ENCODE data around the gene RELN.
"Not testable (repeated sequence)": the region's sequence is repeated elsewhere in the genome, so short reads cannot be mapped to it uniquely, and the experiment has no call there.

The RELN gene

GRCh38 chr7:103787041-103787440, 202.4 kb downstream of the RELN start:
- DNase-seq (ENCODE audit: low read depth): not testable (repeated sequence)

DNA sequence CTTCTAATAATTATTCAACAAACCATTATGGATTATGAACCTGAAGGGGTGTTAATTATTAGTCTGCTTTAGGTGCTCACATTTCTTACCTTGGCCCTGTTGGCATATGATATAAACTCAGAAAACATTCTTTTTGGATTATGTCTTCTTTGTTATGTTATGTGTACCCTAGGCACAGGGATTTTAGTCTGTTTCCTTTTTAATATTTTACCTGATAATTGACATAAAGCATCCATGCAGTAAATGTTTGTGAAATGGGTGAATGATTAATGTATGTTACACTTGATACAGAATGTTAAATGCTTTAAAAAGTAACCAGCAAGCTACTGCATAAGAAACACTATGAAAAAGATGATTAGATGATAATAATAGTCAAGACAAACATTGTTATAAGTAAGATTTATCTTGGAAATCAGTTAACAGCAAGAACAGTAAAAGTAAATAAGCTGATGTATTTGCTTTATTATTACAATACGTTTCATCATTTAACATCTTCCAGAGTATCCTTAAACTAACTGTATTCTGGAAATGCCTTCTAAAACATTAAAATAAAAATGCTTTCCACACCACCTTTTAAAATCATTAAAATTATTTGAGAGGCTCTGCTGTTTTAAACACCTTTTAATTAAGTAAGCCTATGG, 204.7 kb downstream of the RELN start:
- DNase-seq (ENCODE audit: low read depth): no peak

GRCh38 chr7:103781409-103781808, 208.0 kb downstream of the RELN start:
- DNase-seq (ENCODE audit: low read depth): no peak

GRCh38 chr7:103780561-103780960, 208.9 kb downstream of the RELN start:
- not testable (repeated sequence) for DNase-seq (ENCODE audit: low read depth)

- no peak for DNase-seq (ENCODE audit: low read depth)
These were observed 212.0 kb downstream of the RELN start for GRCh38 chr7:103777440-103777839.

- no peak for DNase-seq (ENCODE audit: low read depth)
These were observed 215.7 kb downstream of the RELN start for GRCh38 chr7:103773726-103774125.

- DNase-seq (ENCODE audit: low read depth): no peak
These were observed 217.2 kb downstream of the RELN start for GRCh38 chr7:103772171-103772773.

- no peak for DNase-seq (ENCODE audit: low read depth)
These were observed 218.2 kb downstream of the RELN start for GRCh38 chr7:103771294-103771693.

DNA sequence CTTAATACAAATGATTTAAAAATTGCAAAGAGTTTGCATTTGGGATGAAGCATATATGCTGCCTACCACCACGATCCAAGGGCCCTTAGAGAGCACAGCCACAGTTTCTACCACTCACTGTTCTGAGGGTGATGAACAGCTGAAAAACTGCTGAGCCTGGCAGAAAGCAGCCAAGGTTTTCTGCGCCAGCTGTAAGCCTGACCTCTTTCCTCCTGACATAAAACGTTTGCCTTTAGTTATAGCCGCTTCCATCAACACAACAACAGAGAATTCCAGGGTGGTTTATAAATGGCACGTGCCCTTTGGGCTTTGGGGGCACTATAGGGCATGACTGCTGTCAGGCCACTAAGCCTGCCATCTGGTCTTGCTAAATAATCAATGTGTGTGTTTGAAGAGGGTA, 222.8 kb downstream of the RELN start:
- no peak for DNase-seq (ENCODE audit: low read depth)

- DNase-seq (ENCODE audit: low read depth): no peak
These were observed 223.6 kb downstream of the RELN start for GRCh38 chr7:103765901-103766300.

GRCh38 chr7:103764901-103765300, 224.6 kb downstream of the RELN start:
- DNase-seq (ENCODE audit: low read depth): no peak

DNA sequence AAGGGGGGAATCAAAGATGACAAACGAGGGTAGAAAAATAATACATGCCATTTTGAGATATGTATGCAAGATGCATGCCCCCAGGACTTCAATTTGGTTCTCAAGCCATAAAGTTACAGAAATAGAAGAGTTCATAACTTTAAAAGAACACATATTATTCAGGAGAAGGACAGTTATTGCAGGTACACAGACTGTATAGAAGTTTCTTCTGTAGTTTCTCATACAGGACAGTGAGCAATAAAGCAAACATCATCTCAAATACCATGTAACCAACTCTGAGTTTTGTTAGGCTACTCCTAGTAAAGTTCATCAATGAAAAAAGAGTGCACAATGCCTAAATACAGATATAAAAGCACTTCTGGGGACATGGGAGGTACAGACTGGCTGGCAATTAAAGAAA, 226.6 kb downstream of the RELN start:
- no peak for DNase-seq (ENCODE audit: low read depth)

DNA sequence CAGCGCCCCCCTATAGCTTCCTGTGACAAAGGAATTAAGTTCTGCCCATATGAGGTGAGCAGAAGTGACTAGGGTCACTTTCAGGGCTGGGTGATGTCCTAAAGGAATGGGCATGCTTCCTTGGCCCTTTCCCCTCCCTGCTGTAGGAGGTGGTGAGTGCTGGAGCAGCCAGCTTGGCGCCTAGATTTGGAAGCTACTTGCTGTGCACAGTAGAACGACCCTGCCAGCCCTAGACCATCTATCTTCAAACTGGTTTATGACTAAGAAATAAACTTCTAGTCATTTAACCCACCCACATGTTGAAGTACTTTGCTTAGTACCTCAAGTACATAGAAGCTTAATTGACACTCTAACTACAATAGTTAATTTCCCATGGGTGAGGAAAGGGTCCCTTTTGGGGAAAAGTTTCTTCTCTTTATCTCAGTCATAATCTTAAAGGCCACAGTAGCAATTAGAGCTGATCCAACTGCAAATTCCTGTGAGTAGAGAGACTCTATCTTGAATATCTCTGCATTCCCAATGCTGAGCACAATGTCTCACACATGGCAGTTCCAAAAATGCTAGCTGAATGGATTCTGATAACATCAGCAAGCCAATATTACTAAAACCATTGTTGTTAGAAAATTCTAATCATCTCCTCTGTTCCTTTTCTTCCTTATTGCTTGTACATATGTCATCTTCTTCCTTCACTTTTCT, 227.2 kb downstream of the RELN start:
- no peak for DNase-seq (ENCODE audit: low read depth)

- DNase-seq (ENCODE audit: low read depth): no peak
These were observed 236.5 kb downstream of the RELN start for GRCh38 chr7:103752995-103753394.

DNA sequence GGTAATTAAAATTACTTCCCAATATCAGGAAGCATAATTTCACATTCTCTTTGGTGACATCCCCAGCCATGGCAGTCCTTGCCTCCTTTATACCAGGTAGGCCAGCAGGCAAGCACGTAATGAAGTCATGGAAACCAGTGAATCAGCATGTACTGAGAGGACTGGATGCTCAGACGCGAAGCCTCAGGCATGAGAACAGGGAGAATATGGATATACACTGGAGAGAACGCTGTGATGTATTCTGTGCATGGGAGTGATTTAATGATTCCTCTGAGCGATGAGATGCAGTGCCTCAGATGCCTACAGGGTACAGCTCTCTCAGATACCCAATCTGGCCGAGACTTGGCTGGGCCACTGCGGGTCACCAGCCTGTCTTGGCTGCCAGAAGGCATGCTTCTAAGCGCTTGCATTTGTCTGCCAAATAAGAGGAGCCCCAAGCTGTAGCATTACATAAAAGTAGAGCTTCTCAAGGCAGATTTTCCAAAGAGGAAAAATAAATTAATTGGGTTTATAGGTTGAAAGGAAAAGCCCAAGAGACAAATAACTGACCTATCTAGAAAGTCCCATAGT, 238.1 kb downstream of the RELN start:
- DNase-seq (ENCODE audit: low read depth): no peak

GRCh38 chr7:103748680-103749079, 240.8 kb downstream of the RELN start:
- DNase-seq (ENCODE audit: low read depth): no peak

DNA sequence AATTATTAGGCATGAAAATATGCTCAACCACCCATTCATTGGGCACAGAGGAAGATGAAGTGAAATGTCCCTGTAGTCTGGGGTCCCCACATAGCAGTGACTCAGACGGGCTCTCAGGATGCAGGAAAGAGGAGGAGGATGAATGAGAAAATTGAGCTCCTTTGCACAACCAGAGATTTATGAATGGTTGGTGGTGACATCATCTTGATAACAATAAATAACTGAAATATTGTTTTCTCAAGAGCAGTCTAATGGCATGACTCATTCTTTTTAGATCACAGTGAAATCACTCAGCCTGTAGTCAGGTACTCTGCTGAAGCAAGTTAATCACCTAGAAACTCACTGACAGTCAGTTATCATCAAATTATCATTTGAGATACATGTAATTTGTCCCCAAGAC, 254.1 kb downstream of the RELN start:
- no peak for DNase-seq (ENCODE audit: low read depth)

GRCh38 chr7:103731169-103731568, 258.3 kb downstream of the RELN start:
- no peak for DNase-seq (ENCODE audit: low read depth)

DNA sequence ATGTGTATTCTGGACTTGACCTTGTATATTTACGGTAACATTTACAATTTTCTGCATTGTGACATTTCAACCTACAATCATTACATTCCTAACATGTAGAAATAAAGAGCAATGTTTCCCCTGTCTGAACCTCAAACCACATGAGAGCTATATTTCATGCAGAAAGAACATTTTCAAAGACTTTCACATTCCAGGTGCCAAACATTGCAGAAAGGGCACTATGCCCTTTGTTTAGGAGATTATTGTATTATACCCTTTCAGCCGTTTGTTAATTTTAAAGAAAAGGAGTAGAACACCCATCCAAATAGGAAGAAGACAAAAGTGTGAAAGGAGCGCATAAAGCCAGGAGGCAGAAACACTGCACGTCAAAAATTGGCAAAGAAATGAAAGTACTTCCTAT, 260.4 kb downstream of the RELN start:
- no peak for DNase-seq (ENCODE audit: low read depth)

DNA sequence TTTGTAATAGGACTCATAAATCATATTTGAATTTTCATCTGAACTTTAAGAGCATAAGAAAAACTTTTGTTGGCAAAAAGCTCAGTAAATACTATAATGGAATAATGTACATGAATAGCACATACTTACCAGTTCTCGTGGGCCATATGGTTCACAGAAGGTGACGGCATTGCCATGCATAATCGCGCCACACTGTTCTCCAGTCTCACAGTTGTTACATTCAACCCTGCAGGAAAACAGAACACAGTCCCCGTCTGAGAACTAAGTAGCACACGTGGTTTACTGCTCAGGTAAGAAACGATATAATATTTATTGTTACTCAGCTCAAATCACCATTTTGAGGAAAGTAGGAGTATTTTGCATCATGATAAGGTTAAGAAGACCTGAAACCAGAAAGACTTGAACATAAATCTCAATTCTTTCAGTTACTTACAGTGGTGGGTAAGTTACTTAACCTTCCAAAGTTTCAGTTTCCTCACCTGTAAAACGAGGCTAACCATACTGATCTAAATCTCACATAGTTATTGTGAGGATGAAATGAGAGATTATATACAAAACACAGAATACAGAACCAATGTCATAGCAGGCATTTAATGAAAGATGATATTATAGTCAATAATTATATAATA, 261.4 kb downstream of the RELN start:
- DNase-seq (ENCODE audit: low read depth): no peak

GRCh38 chr7:103719070-103719469, 270.4 kb downstream of the RELN start:
- DNase-seq (ENCODE audit: low read depth): no peak

GRCh38 chr7:103718482-103719061, 270.9 kb downstream of the RELN start:
- DNase-seq (ENCODE audit: low read depth): no peak
